Measurements from ENCODE around the gene AKR7A3.

DNA sequence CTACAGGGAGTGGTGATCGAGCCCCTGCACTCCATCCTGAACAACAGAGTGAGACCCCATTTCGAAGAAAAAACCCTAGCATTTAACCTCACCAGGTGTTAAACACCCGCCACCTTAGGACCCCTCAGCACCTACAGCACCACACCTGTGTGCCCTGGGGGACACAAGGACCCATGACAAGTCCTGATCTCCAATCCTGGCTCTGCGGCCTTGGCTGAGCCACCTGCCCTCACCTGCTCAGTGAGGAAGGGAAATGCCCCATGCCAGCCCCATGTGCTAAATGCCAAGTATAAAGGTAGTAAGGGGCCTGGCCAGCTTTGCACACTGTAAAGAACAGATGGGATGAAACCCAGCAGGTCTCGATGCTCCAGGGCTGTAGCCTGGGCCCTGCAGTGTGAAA, 25.8 kb downstream of the AKR7A3 start:
- TF ChIP-seq, protein P1, sequence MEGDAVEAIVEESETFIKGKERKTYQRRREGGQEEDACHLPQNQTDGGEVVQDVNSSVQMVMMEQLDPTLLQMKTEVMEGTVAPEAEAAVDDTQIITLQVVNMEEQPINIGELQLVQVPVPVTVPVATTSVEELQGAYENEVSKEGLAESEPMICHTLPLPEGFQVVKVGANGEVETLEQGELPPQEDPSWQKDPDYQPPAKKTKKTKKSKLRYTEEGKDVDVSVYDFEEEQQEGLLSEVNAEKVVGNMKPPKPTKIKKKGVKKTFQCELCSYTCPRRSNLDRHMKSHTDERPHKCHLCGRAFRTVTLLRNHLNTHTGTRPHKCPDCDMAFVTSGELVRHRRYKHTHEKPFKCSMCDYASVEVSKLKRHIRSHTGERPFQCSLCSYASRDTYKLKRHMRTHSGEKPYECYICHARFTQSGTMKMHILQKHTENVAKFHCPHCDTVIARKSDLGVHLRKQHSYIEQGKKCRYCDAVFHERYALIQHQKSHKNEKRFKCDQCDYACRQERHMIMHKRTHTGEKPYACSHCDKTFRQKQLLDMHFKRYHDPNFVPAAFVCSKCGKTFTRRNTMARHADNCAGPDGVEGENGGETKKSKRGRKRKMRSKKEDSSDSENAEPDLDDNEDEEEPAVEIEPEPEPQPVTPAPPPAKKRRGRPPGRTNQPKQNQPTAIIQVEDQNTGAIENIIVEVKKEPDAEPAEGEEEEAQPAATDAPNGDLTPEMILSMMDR (conservative IDR thresholded peaks at IDR 0.05; ENCODE audit: low read length), result no peak
- TF ChIP-seq EZH2phosphoT487 (IDR thresholded peaks at IDR 0.05; ENCODE audit: borderline replicate concordance), result no peak
